HepG2 (cell line): ENCODE results near the gene RANBP3L. TPM values are rescaled to one million over a fixed set of nuclear protein-coding genes. Genes with fewer than 3 reads are reported as not detected.

Experiments
- BORCS8-MEF2B ChIP-seq: sonication (generic); formaldehyde crosslinking; IDR thresholded peaks from 2 replicates; pipeline ENCODE4 v1.8.0; 2022; ENCODE audit warnings: mild to moderate bottlenecking, missing genetic modification reagents
- FOSL2 ChIP-seq: sonication (generic); formaldehyde crosslinking; IDR thresholded peaks from 2 replicates; pipeline ENCODE4 v1.4.0; 2020; ENCODE audit warnings: missing genetic modification reagents
- GMEB1 ChIP-seq: sonication (generic); formaldehyde crosslinking; IDR thresholded peaks from 2 replicates; pipeline ENCODE4 v1.5.1; 2020; ENCODE audit warnings: missing genetic modification reagents, mild to moderate bottlenecking, borderline replicate concordance
- HNRNPL ChIP-seq: fragments of 200-400 bp; formaldehyde crosslinking; IDR thresholded peaks from 2 replicates; pipeline ENCODE4 v1.6.1; 2017; ENCODE audit warnings: mild to moderate bottlenecking, low read depth, low read length
- IKZF5 ChIP-seq: IDR thresholded peaks from 2 replicates; pipeline ENCODE4 v1.6.1; 2018; ENCODE audit warnings: missing genetic modification reagents, mild to moderate bottlenecking, missing compliant biosample characterization
- KLF9 ChIP-seq: IDR thresholded peaks from 2 replicates; pipeline ENCODE4 v1.6.1; 2016; ENCODE audit warnings: low read depth
- MAZ ChIP-seq, 2 experiments: sonication (generic) in 1 of 2; formaldehyde crosslinking in 1 of 2; IDR thresholded peaks; 2 replicates each; pipeline versions ENCODE4 v1.5.0 to v1.6.1; 2012 to 2020; ENCODE audit warnings: low read depth in 2 of 2, mild to moderate bottlenecking in 2 of 2, borderline replicate concordance in 1 of 2, improper control_type of control experiment in 1 of 2, low read length in 1 of 2, missing genetic modification reagents in 1 of 2, moderate library complexity in 1 of 2
- MXD1 ChIP-seq: sonication (generic); formaldehyde crosslinking; IDR thresholded peaks from 2 replicates; pipeline ENCODE4 v1.4.0; 2020; ENCODE audit warnings: mild to moderate bottlenecking, missing genetic modification reagents
- MYNN ChIP-seq: sonication (generic); formaldehyde crosslinking; IDR thresholded peaks from 2 replicates; pipeline ENCODE4 v1.4.0; 2020; ENCODE audit warnings: mild to moderate bottlenecking, low read depth, missing genetic modification reagents
- PHF21A ChIP-seq: sonication (generic); formaldehyde crosslinking; IDR thresholded peaks from 2 replicates; pipeline ENCODE4 v1.5.0; 2020; ENCODE audit warnings: mild to moderate bottlenecking, missing genetic modification reagents
- POLR2G ChIP-seq: fragments of 200-400 bp; formaldehyde crosslinking; IDR thresholded peaks from 2 replicates; pipeline ENCODE4 v1.6.1; 2018; ENCODE audit warnings: mild to moderate bottlenecking, low read depth, low read length, moderate library complexity
- TARDBP ChIP-seq: sonication (generic); formaldehyde crosslinking; IDR thresholded peaks from 2 replicates; pipeline ENCODE4 v1.8.0; 2022; ENCODE audit warnings: mild to moderate bottlenecking, missing genetic modification reagents
- ZMYM4 ChIP-seq: sonication (generic); formaldehyde crosslinking; IDR thresholded peaks from 2 replicates; pipeline ENCODE4 v1.8.1; 2023; ENCODE audit warnings: mild to moderate bottlenecking, missing genetic modification reagents
- ZNF143 ChIP-seq: sonication (generic); formaldehyde crosslinking; IDR thresholded peaks from 2 replicates; pipeline ENCODE4 v1.4.0; 2020; ENCODE audit warnings: missing genetic modification reagents
- ZNF160 ChIP-seq: sonication (generic); formaldehyde crosslinking; IDR thresholded peaks from 2 replicates; pipeline ENCODE4 v1.8.0; 2022; ENCODE audit warnings: mild to moderate bottlenecking, inconsistent platforms, missing genetic modification reagents
- ZNF292 ChIP-seq: sonication (generic); formaldehyde crosslinking; IDR thresholded peaks from 2 replicates; pipeline ENCODE4 v1.8.1; 2022; ENCODE audit warnings: mild to moderate bottlenecking, low read depth, missing genetic modification reagents, borderline replicate concordance
- ZNF34 ChIP-seq: sonication (generic); formaldehyde crosslinking; IDR thresholded peaks from 2 replicates; pipeline ENCODE4 v1.4.0; 2020; ENCODE audit warnings: mild to moderate bottlenecking, missing genetic modification reagents, borderline replicate concordance
- ZNF792 ChIP-seq: IDR thresholded peaks from 2 replicates; pipeline ENCODE4 v1.6.1; 2016
- polyA plus RNA-seq, 8 experiments: library from polyadenylated mRNA; depleted of rRNA in 3 of 8; stranded (reverse) in 7 of 8; unstranded in 1 of 8; fragments of >200 nt; fragmentation: Illumina TruSeq in 4 of 8; extraction: Trizol in 4 of 8; gene quantifications; 2 replicates each; pipeline versions ENCODE4 v1.2.1 to v1.2.3, GENCODE V29; 2011 to 2016; ENCODE audit warnings: low read depth in 4 of 8, missing spikeins in 1 of 8, mixed read lengths in 1 of 8; ENCODE audit not compliant: insufficient read depth in 1 of 8
- total RNA-seq, 5 experiments: library from RNA; depleted of rRNA; stranded (reverse); fragments of >200 nt; fragmentation: Illumina TruSeq; extraction: Trizol; gene quantifications; 2 replicates each; pipeline ENCODE4 v1.2.3, GENCODE V29; 2016; ENCODE audit warnings: low read depth in 1 of 5
- TF ChIP-seq, protein P1 (sequence below): sonication (generic); formaldehyde crosslinking; IDR thresholded peaks from 2 replicates; pipeline ENCODE4 v1.4.0; 2020; ENCODE audit warnings: mild to moderate bottlenecking, missing genetic modification reagents
- TF ChIP-seq, protein P2 (sequence below): sonication (generic); formaldehyde crosslinking; IDR thresholded peaks from 2 replicates; pipeline ENCODE4 v1.4.0; 2020; ENCODE audit warnings: missing genetic modification reagents

Gene RANBP3L
- total and polyA plus RNA-seq, 2 of the 13 experiments (the other 11 are each of a cell fraction or from before 2014, with no cell fraction given) = 0.09 TPM; not detected in 1

GRCh38 chr5:36240779-36241630, 60.7 kb downstream of the RANBP3L start (continued):
- TF ChIP-seq GMEB1 (CRISPR knock-in tag) (0 out of 2 replicates have a peak, but pooled peaks have one; percentile 19), MYNN (CRISPR knock-in tag) (no peak), POLR2G (peak; percentile 27; the same call in 1 of the 2 replicates), ZNF34 (CRISPR knock-in tag) (no peak), ZNF160 (CRISPR knock-in tag) (peak; percentile 5; the same call in 1 of the 2 replicates), ZMYM4 (CRISPR knock-in tag) (0 out of 2 replicates have a peak, but pooled peaks have one; percentile 30), TARDBP (CRISPR knock-in tag) (peak; percentile 16; the same call in 1 of the 2 replicates), MXD1 (peak; percentile 55; the same call in 1 of the 2 replicates), FOSL2 (no peak), HNRNPL (0 out of 2 replicates have a peak, but pooled peaks have one; percentile 36), ZNF143 (CRISPR knock-in tag) (0 out of 2 replicates have a peak, but pooled peaks have one; percentile 17), ZNF292 (CRISPR knock-in tag) (peak; percentile 57), MAZ (IDR thresholded peaks at IDR 0.05; ENCODE audit: borderline replicate concordance, low read depth, low read length) (no peak), MAZ (CRISPR knock-in tag; IDR thresholded peaks at IDR 0.05; ENCODE audit: low read depth) (peak; percentile 27), BORCS8-MEF2B (CRISPR knock-in tag) (peak; percentile 42; the same call in 1 of the 2 replicates), KLF9 (CRISPR knock-in tag) (peak; percentile 98), ZNF792 (CRISPR knock-in tag) (0 out of 2 replicates have a peak, but pooled peaks have one; percentile 11), PHF21A (peak; percentile 36; the same call in 1 of the 2 replicates), IKZF5 (CRISPR knock-in tag) (peak; percentile 54; the same call in 1 of the 2 replicates)
- TF ChIP-seq, protein P1, sequence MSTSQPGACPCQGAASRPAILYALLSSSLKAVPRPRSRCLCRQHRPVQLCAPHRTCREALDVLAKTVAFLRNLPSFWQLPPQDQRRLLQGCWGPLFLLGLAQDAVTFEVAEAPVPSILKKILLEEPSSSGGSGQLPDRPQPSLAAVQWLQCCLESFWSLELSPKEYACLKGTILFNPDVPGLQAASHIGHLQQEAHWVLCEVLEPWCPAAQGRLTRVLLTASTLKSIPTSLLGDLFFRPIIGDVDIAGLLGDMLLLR (CRISPR knock-in tag) = peak; percentile 46; the same call in 1 of the 2 replicates
- TF ChIP-seq, protein P2, sequence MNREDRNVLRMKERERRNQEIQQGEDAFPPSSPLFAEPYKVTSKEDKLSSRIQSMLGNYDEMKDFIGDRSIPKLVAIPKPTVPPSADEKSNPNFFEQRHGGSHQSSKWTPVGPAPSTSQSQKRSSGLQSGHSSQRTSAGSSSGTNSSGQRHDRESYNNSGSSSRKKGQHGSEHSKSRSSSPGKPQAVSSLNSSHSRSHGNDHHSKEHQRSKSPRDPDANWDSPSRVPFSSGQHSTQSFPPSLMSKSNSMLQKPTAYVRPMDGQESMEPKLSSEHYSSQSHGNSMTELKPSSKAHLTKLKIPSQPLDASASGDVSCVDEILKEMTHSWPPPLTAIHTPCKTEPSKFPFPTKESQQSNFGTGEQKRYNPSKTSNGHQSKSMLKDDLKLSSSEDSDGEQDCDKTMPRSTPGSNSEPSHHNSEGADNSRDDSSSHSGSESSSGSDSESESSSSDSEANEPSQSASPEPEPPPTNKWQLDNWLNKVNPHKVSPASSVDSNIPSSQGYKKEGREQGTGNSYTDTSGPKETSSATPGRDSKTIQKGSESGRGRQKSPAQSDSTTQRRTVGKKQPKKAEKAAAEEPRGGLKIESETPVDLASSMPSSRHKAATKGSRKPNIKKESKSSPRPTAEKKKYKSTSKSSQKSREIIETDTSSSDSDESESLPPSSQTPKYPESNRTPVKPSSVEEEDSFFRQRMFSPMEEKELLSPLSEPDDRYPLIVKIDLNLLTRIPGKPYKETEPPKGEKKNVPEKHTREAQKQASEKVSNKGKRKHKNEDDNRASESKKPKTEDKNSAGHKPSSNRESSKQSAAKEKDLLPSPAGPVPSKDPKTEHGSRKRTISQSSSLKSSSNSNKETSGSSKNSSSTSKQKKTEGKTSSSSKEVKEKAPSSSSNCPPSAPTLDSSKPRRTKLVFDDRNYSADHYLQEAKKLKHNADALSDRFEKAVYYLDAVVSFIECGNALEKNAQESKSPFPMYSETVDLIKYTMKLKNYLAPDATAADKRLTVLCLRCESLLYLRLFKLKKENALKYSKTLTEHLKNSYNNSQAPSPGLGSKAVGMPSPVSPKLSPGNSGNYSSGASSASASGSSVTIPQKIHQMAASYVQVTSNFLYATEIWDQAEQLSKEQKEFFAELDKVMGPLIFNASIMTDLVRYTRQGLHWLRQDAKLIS (CRISPR knock-in tag) = 0 out of 2 replicates have a peak, but pooled peaks have one; percentile 51
